ENCODE results near the gene RAD51B.

RAD51B gene

DNA sequence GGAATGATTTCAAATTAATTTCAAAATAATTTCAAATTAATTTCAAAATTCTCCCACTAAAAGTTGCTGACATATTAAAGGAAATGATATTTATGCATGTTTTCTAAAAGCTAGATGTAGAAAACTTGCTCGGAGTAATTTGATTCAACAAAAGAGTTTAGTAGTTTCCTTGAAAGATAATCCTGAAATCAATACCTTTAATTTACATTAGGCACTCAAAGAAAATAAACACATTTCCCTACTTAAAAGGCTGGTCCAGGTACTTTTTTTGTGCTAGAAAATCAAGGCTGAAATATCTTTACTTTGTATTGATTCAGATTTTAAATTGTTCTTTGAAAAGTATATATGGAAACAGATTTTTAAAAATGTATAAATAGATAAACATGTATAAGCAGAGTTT is 370.5 kb downstream of the RAD51B start:
- no peak for DNase-seq (ENCODE audit: low read depth, low spot score)
- in situ Hi-C loops (cut with HindIII; ENCODE audit: low sequenced_read_pairs): no loop called here
- TF ChIP-seq, protein P1, sequence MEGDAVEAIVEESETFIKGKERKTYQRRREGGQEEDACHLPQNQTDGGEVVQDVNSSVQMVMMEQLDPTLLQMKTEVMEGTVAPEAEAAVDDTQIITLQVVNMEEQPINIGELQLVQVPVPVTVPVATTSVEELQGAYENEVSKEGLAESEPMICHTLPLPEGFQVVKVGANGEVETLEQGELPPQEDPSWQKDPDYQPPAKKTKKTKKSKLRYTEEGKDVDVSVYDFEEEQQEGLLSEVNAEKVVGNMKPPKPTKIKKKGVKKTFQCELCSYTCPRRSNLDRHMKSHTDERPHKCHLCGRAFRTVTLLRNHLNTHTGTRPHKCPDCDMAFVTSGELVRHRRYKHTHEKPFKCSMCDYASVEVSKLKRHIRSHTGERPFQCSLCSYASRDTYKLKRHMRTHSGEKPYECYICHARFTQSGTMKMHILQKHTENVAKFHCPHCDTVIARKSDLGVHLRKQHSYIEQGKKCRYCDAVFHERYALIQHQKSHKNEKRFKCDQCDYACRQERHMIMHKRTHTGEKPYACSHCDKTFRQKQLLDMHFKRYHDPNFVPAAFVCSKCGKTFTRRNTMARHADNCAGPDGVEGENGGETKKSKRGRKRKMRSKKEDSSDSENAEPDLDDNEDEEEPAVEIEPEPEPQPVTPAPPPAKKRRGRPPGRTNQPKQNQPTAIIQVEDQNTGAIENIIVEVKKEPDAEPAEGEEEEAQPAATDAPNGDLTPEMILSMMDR (IDR thresholded peaks at IDR 0.05; ENCODE audit: low read depth, low read length): no peak
- H3K4me3 ChIP-seq (ENCODE audit: low read depth, low read length): no peak overlapping the region

DNA sequence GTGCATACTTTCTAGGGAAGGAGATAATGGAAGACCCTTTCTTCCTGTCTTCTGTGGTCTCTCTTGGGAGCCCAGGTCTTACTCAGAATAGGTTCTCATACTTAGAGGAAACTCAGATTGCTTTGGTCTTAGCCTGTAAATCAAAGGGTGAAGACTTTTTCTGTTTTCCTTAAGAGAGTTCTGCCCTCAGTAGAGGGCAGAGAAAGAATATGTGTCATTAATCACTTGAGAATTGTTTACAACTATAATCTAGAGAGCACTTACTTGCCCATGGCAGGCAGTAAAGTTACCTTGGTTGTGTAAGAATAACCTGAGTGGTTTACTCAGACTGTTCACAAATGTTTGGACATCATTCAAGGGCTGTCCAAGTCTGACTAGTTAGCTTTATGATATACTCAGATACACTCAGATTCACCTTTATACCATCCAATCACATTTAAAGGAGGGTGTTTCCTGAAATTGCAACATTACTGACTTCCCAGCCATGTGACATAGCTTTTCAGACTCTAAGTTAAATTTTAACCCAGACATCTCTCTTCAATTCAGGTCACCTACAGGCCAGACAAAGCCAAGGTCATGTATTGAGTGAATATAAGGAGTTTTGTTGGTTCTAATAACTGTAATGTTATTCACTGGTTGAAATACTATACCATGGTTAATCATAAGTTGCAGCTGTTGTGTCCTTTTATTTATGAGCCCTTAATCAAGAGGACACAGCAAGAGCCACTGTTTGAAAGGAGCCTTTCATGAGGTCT is 372.2 kb downstream of the RAD51B start:
- in situ Hi-C loops (cut with HindIII; ENCODE audit: low sequenced_read_pairs): no loop called here
- TF ChIP-seq, protein P1 (IDR thresholded peaks at IDR 0.05; ENCODE audit: low read depth, low read length): no peak
- DNase-seq (ENCODE audit: low read depth, low spot score): peak; percentile 18
- H3K4me3 ChIP-seq (ENCODE audit: low read depth, low read length): no peak overlapping the region

DNA sequence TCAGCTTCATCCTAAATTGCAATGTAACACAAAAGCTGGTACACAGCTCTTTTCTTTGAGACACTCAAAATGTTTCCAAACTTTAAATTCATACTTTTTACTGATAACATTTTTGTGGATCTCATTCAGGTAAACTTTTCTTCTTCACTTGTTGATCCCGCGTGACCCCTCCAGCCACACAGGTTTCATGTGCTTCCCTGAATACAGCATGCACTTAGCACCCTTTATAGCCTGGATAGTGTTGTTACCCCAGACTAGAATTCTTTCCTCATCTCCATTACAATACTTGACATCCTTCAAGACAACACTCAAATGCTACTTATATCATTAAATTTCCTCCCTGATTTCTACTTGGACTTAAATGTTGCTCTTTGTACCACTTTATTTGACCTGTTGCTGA is 373.4 kb downstream of the RAD51B start:
- in situ Hi-C loops (cut with HindIII; ENCODE audit: low sequenced_read_pairs): no loop called here
- no peak for DNase-seq (ENCODE audit: low read depth, low spot score)
- no peak overlapping the region for H3K4me3 ChIP-seq (ENCODE audit: low read depth, low read length)
- TF ChIP-seq, protein P1 (IDR thresholded peaks at IDR 0.05; ENCODE audit: low read depth, low read length): no peak

DNA sequence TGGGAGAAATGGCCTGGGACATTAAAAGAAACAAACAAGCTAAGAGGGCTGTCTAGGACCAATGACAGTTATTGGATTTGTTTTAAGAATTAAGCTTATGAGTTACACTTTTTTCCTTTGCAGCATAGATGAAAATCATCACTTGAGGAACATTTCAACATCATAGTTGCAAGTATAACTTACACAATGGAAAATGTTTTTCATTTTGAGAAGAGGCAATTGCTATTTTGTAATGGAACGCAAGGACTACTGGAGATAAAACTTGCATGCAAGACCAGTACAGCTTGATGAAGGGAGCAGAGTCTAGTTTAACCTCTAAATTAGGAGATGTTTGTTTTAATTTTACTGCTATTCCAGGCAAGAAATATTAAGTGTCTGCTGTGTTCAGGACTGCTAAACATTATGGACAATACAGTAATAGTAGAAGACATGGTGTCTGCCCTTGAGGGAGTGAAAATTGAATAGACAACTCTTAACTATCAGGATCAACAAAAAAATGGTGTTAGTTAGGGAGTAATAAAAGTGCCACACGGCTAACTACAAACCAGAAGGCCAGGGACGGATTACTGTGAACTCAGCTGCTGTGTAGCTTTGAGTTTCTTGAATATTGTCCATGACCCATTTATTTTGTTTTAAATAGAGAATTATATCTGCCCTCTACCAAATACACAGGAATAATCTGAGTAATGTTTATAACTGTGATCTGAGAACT is 374.5 kb downstream of the RAD51B start:
- TF ChIP-seq, protein P1 (IDR thresholded peaks at IDR 0.05; ENCODE audit: low read depth, low read length): no peak
- in situ Hi-C loops (cut with HindIII; ENCODE audit: low sequenced_read_pairs): no loop called here
- H3K4me3 ChIP-seq (ENCODE audit: low read depth, low read length): no peak overlapping the region
- no peak for DNase-seq (ENCODE audit: low read depth, low spot score)

DNA sequence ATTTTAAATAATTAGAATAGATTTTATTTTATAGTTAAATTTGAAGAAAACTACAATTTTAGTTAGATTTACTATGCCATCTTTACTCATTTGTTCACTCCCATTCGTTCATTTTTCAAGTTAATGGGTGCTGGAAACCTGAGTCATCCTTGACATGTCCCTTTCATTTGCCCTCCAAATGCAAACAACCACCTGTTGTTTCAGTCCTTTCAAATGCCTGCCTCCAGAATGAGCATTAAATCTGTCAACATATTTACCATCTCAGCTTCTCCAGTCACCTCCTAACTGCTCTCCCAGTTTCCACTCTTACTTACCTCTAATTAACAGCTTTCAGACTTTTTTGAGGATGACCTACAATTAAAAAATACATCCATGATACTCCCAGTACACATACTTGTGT is 375.5 kb downstream of the RAD51B start:
- no peak overlapping the region for H3K4me3 ChIP-seq (ENCODE audit: low read depth, low read length)
- in situ Hi-C loops (cut with HindIII; ENCODE audit: low sequenced_read_pairs): no loop called here
- no peak for DNase-seq (ENCODE audit: low read depth, low spot score)
- TF ChIP-seq, protein P1 (IDR thresholded peaks at IDR 0.05; ENCODE audit: low read depth, low read length): no peak

DNA sequence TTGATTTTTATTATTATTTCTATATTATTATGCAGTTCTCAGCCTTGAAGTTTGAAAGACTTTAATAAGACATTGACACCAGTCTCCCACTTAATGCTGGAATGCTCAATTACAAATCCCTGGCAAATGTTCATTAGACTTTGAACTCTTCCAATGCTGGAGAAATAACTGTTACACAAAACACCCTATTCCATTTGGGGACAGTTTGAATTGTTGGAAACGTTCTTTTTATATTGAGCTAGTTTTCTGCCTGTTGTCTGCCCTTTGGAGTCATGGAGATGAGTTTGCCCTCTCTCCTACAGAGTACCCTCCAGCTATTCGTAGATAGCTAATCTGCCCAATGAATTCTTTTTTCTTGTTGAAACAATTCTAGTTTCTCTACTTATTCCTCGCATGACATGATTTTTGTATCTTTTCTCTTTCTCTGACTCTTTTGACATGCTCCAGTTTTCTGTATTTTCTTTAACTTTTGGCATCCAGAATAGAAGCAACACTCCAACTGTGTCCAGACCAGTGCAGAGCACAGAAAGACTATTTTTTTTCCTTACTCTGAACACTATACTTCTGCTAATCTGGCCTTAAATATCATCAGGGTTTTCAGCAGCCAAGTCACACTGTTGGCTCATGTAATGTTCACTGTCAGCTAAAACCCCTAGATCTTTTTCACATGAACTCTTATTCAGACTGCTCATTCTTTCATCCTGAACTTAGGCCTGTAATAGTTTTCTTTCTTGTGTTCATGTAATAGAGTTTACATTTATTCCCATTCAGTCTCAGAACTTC is 379.3 kb downstream of the RAD51B start:
- DNase-seq (ENCODE audit: low read depth, low spot score): no peak
- TF ChIP-seq, protein P1 (IDR thresholded peaks at IDR 0.05; ENCODE audit: low read depth, low read length): no peak

More for the DNA sequence above, 379.3 kb downstream of the RAD51B start:
- in situ Hi-C loops (cut with HindIII; ENCODE audit: low sequenced_read_pairs): no loop called here
- no peak overlapping the region for H3K4me3 ChIP-seq (ENCODE audit: low read depth, low read length)
